ENCODE results near the gene ELL2. TPM values are rescaled to one million over a fixed set of nuclear protein-coding genes. Genes with fewer than 3 reads are reported as not detected.
A peak's percentile ranks its signal among the peaks of the same experiment; 100 is the strongest.

ELL2 gene
- polyA plus RNA-seq, 1 donor (not counting 4 experiments of a cell fraction or from before 2014, with no cell fraction given) = 100 TPM

- Histone ChIP-seq H4K20me1 (ENCODE audit: control insufficient read depth, extremely low read depth, insufficient read depth, low read length) (no peaks in the 10 kb centered on the region), H3K36me3 (ENCODE audit: control insufficient read depth in 2 of 2, extremely low read depth in 1 of 2, insufficient read depth in 2 of 2, low read length in 2 of 2) (no peaks in the 10 kb centered on the region), H3K9me3 (ENCODE audit: control insufficient read depth, low read depth, low read length) (no peaks in the 10 kb centered on the region), H3K9ac (ENCODE audit: control insufficient read depth, extremely low read depth, insufficient read depth, low read length) (no peak overlapping the region), H3K27me3 (ENCODE audit: control insufficient read depth, extremely low read depth, insufficient read depth, low read length) (no peaks in the 10 kb centered on the region), H3K4me2 (ENCODE audit: control insufficient read depth, extremely low read depth, insufficient read depth, low read depth, low read length) (no peak overlapping the region), H3K9me1 (ENCODE audit: control insufficient read depth, extremely low read depth, insufficient read depth, low read length) (no peaks in the 10 kb centered on the region), H3K27ac (ENCODE audit: control insufficient read depth, insufficient read depth, low read length) (no peak overlapping the region), H3K4me1 (ENCODE audit: control insufficient read depth, extremely low read depth, insufficient read depth, low read length) (peaks cover 47% of the 10 kb centered on the region), H3K4me3 (ENCODE audit: control insufficient read depth in 2 of 3, extremely low read depth in 1 of 3, insufficient read depth in 2 of 3, low read depth in 1 of 3, low read length in 3 of 3) (no peak overlapping the region), H3K79me2 (ENCODE audit: control insufficient read depth, insufficient read depth, low read length) (no peaks in the 10 kb centered on the region), H2AFZ (ENCODE audit: control insufficient read depth, low read length) (no peak overlapping the region)
- TF ChIP-seq EZH2 (IDR thresholded peaks at IDR 0.05; ENCODE audit: low read length) (no peak), CTCF (optimal IDR thresholded peaks at IDR 0.05 in 1 of 3, IDR thresholded peaks at IDR 0.05 in 1 of 3, conservative IDR thresholded peaks at IDR 0.05 in 1 of 3; ENCODE audit: extremely low read depth in 1 of 3, insufficient read depth in 2 of 3, low read length in 3 of 3) (no peak)
- no peak for DNase-seq (ENCODE audit: low read depth, low spot score)
- FAIRE-seq = no peak
- dilution Hi-C loops (cut with MboI; ENCODE audit: extremely low pct_ligation_motif_present, low sequenced_read_pairs) = no loop called here
These were observed 98.3 kb downstream of the ELL2 start for GRCh38 chr5:95863383-95863757.

GRCh38 chr5:95862671-95863382 lies 98.8 kb downstream of the ELL2 start:
- Histone ChIP-seq H3K9me1 (ENCODE audit: control insufficient read depth, extremely low read depth, insufficient read depth, low read length) (no peaks in the 10 kb centered on the region), H3K9me3 (ENCODE audit: control insufficient read depth, low read depth, low read length) (no peaks in the 10 kb centered on the region), H3K27me3 (ENCODE audit: control insufficient read depth, extremely low read depth, insufficient read depth, low read length) (no peaks in the 10 kb centered on the region), H4K20me1 (ENCODE audit: control insufficient read depth, extremely low read depth, insufficient read depth, low read length) (no peaks in the 10 kb centered on the region), H3K4me2 (ENCODE audit: control insufficient read depth, extremely low read depth, insufficient read depth, low read depth, low read length) (no peak overlapping the region), H3K36me3 (ENCODE audit: control insufficient read depth in 2 of 2, extremely low read depth in 1 of 2, insufficient read depth in 2 of 2, low read length in 2 of 2) (no peaks in the 10 kb centered on the region), H3K4me3 (ENCODE audit: control insufficient read depth in 2 of 3, extremely low read depth in 1 of 3, insufficient read depth in 2 of 3, low read depth in 1 of 3, low read length in 3 of 3) (no peak overlapping the region), H3K27ac (ENCODE audit: control insufficient read depth, insufficient read depth, low read length) (peak overlapping the region; percentile 5), H3K9ac (ENCODE audit: control insufficient read depth, extremely low read depth, insufficient read depth, low read length) (no peak overlapping the region), H3K79me2 (ENCODE audit: control insufficient read depth, insufficient read depth, low read length) (no peaks in the 10 kb centered on the region), H2AFZ (ENCODE audit: control insufficient read depth, low read length) (no peak overlapping the region), H3K4me1 (ENCODE audit: control insufficient read depth, extremely low read depth, insufficient read depth, low read length) (peaks cover 48% of the 10 kb centered on the region)
- no peak for TF ChIP-seq CTCF (optimal IDR thresholded peaks at IDR 0.05 in 1 of 3, IDR thresholded peaks at IDR 0.05 in 1 of 3, conservative IDR thresholded peaks at IDR 0.05 in 1 of 3; ENCODE audit: extremely low read depth in 1 of 3, insufficient read depth in 2 of 3, low read length in 3 of 3)
- TF ChIP-seq EZH2 (IDR thresholded peaks at IDR 0.05; ENCODE audit: low read length) = no peak
- dilution Hi-C loops (cut with MboI; ENCODE audit: extremely low pct_ligation_motif_present, low sequenced_read_pairs) = no loop called here
- FAIRE-seq (no peak), DNase-seq (ENCODE audit: low read depth, low spot score) (no peak)
